H9 (cell line): Measurements from ENCODE around the gene CKMT2. TPM values are rescaled to one million over a fixed set of nuclear protein-coding genes. Genes with fewer than 3 reads are reported as not detected.
A peak's percentile ranks its signal among the peaks of the same experiment; 100 is the strongest.

Experiments
- DNase-seq: peaks from one replicate; pipeline ENCODE4 v3.0.0-alpha.2; 2017
- H2AFZ ChIP-seq: one replicate; pipeline ENCODE4 v1.6.1; 2013; ENCODE audit warnings: mild to moderate bottlenecking, low read length, control low read depth, moderate library complexity
- H2AK5ac ChIP-seq: 2 replicates; pipeline ENCODE4 v1.6.1; 2013; ENCODE audit warnings: low read length, control low read depth, mixed read lengths; ENCODE audit not compliant: insufficient read length
- H2BK120ac ChIP-seq: one replicate; pipeline ENCODE4 v1.6.1; 2013; ENCODE audit warnings: low read depth, mild to moderate bottlenecking, low read length, control low read depth, inconsistent platforms; ENCODE audit not compliant: poor library complexity, severe bottlenecking
- H2BK12ac ChIP-seq: 2 replicates; pipeline ENCODE4 v1.6.1; 2013; ENCODE audit warnings: low read length, control low read depth, mixed read lengths, low read depth; ENCODE audit not compliant: insufficient read length
- H2BK15ac ChIP-seq: 2 replicates; pipeline ENCODE4 v1.6.1; 2013; ENCODE audit warnings: low read depth, low read length, control low read depth
- H2BK20ac ChIP-seq: one replicate; pipeline ENCODE4 v1.6.1; 2013; ENCODE audit warnings: low read depth, mild to moderate bottlenecking, low read length, control low read depth, inconsistent platforms; ENCODE audit not compliant: poor library complexity, severe bottlenecking
- H2BK5ac ChIP-seq: 2 replicates; pipeline ENCODE4 v1.6.1; 2013; ENCODE audit warnings: low read length, control low read depth, mixed read lengths; ENCODE audit not compliant: insufficient read length
- H3K14ac ChIP-seq: 2 replicates; pipeline ENCODE4 v1.6.1; 2013; ENCODE audit warnings: low read length, control low read depth; ENCODE audit not compliant: insufficient read depth
- H3K18ac ChIP-seq: 2 replicates; pipeline ENCODE4 v1.6.1; 2013; ENCODE audit warnings: low read depth, mild to moderate bottlenecking, mixed read lengths, low read length, control low read depth; ENCODE audit not compliant: insufficient read length
- H3K23ac ChIP-seq: 2 replicates; pipeline ENCODE4 v1.6.1; 2013; ENCODE audit warnings: low read length, control low read depth, mixed read lengths, low read depth; ENCODE audit not compliant: insufficient read length
- H3K23me2 ChIP-seq: 2 replicates; pipeline ENCODE4 v1.6.1; 2013; ENCODE audit warnings: low read depth, mild to moderate bottlenecking, mixed read lengths, low read length, control low read depth; ENCODE audit not compliant: insufficient read length, poor library complexity, severe bottlenecking
- H3K27ac ChIP-seq: 2 replicates; pipeline ENCODE4 v1.5.1; 2013; ENCODE audit warnings: low read length, control low read depth, mixed read lengths, low read depth; ENCODE audit not compliant: insufficient read length
- H3K27me3 ChIP-seq: 2 replicates; pipeline ENCODE4 v1.6.1; 2013; ENCODE audit warnings: low read length, control low read depth, inconsistent platforms; ENCODE audit not compliant: insufficient read depth
- H3K4ac ChIP-seq: 2 replicates; pipeline ENCODE4 v1.6.1; 2013; ENCODE audit warnings: low read depth, mild to moderate bottlenecking, control low read depth, inconsistent platforms, low read length, moderate library complexity
- H3K4me1 ChIP-seq: 2 replicates; pipeline ENCODE4 v1.6.1; 2013; ENCODE audit warnings: low read length, control low read depth, inconsistent platforms; ENCODE audit not compliant: insufficient read depth
- H3K4me2 ChIP-seq: 2 replicates; pipeline ENCODE4 v1.6.1; 2013; ENCODE audit warnings: low read length, control low read depth, mixed read lengths; ENCODE audit not compliant: insufficient read length, insufficient read depth
- H3K56ac ChIP-seq: 2 replicates; pipeline ENCODE4 v1.6.1; 2013; ENCODE audit warnings: low read depth, mild to moderate bottlenecking, mixed read lengths, low read length, control low read depth; ENCODE audit not compliant: insufficient read length
- H3K79me1 ChIP-seq: 2 replicates; pipeline ENCODE4 v1.6.1; 2013; ENCODE audit warnings: low read depth, mild to moderate bottlenecking, moderate library complexity, low read length, control low read depth, inconsistent platforms; ENCODE audit not compliant: insufficient read depth, poor library complexity, severe bottlenecking
- H3K79me2 ChIP-seq: 2 replicates; pipeline ENCODE4 v1.6.1; 2013; ENCODE audit warnings: low read length, control low read depth, inconsistent platforms; ENCODE audit not compliant: insufficient read depth
- H3K9ac ChIP-seq: 2 replicates; pipeline ENCODE4 v1.6.1; 2013; ENCODE audit warnings: low read length, control low read depth, mixed read lengths; ENCODE audit not compliant: insufficient read length; ENCODE audit errors: extremely low read depth
- H3K9me3 ChIP-seq: one replicate; pipeline ENCODE4 v1.6.1; 2013; ENCODE audit warnings: low read depth, low read length, inconsistent platforms; ENCODE audit not compliant: control insufficient read depth
- H3T11ph ChIP-seq: one replicate; pipeline ENCODE4 v1.6.1; 2013; ENCODE audit warnings: mild to moderate bottlenecking, low read length, control low read depth, inconsistent platforms
- H4K20me1 ChIP-seq: one replicate; pipeline ENCODE4 v1.6.1; 2013; ENCODE audit not compliant: control insufficient read depth, insufficient read length, insufficient read depth
- H4K5ac ChIP-seq: 2 replicates; pipeline ENCODE4 v1.6.1; 2013; ENCODE audit warnings: low read depth, mild to moderate bottlenecking, mixed read lengths, low read length, control low read depth; ENCODE audit not compliant: insufficient read length
- H4K8ac ChIP-seq: replicated peaks from 2 replicates; pipeline ENCODE4 v1.6.1; 2013; ENCODE audit warnings: low read length, control low read depth, mixed read lengths, low read depth; ENCODE audit not compliant: insufficient read length
- H4K91ac ChIP-seq: 2 replicates; pipeline ENCODE4 v1.6.1; 2013; ENCODE audit warnings: low read depth, mild to moderate bottlenecking, moderate library complexity, mixed read lengths, low read length, control low read depth; ENCODE audit not compliant: insufficient read length
- H3K27ac Mint-ChIP-seq, 3 experiments: 2 replicates in 2 of 3; 3 replicates in 1 of 3; pipeline ENCODE4 v1.8.0; 2020 to 2021; ENCODE audit warnings: mixed read lengths in 3 of 3, mild to moderate bottlenecking in 1 of 3, moderate library complexity in 1 of 3
- H3K27me3 Mint-ChIP-seq: 2 replicates; pipeline ENCODE4 v1.8.0; 2021; ENCODE audit warnings: low read depth, mild to moderate bottlenecking, moderate library complexity, mixed read lengths
- H3K36me3 Mint-ChIP-seq, 3 experiments: 2 replicates in 2 of 3; 3 replicates in 1 of 3; pipeline ENCODE4 v1.8.0; 2020 to 2021; ENCODE audit warnings: low read depth in 3 of 3, mixed read lengths in 3 of 3; ENCODE audit not compliant: insufficient read depth in 1 of 3
- H3K4me1 Mint-ChIP-seq, 2 experiments: 2 replicates each; pipeline ENCODE4 v1.8.0; 2020; ENCODE audit warnings: mixed read lengths in 2 of 2
- H3K4me3 Mint-ChIP-seq, 2 experiments: 2 replicates in 1 of 2; 3 replicates in 1 of 2; pipeline ENCODE4 v1.8.0; 2020 to 2021; ENCODE audit warnings: mild to moderate bottlenecking in 2 of 2, mixed read lengths in 2 of 2, moderate library complexity in 1 of 2
- H3K9me3 Mint-ChIP-seq, 2 experiments: 2 replicates in 1 of 2; 3 replicates in 1 of 2; pipeline ENCODE4 v1.8.0; 2020; ENCODE audit warnings: mild to moderate bottlenecking in 2 of 2, mixed read lengths in 2 of 2, moderate library complexity in 1 of 2
- WGBS: extraction: QIAGEN DNeasy Blood & Tissue Kit; methylation state at CpG from one replicate; pipeline ENCODE4 v1.1.7; 2013; ENCODE audit warnings: missing lambda C conversion rate, low lambda C conversion rate, mixed read lengths; ENCODE audit not compliant: insufficient read length; ENCODE audit errors: extremely low coverage; 5-methylcytosine and 5-hydroxymethylcytosine counted together
- total RNA-seq: library from RNA; stranded (reverse); gene quantifications from 2 replicates; pipeline ENCODE4 v1.2.1, GENCODE V29; 2021
- TF ChIP-seq, protein P1 (sequence below): fragments of 200-600 bp; sonication (generic); conservative IDR thresholded peaks from 3 replicates; pipeline ENCODE4 v1.8.0; 2021; ENCODE audit warnings: antibody characterized with exemption, mild to moderate bottlenecking

Gene CKMT2
- total RNA-seq, 1 experiment from 2014 or later: 1.8 TPM

DNA sequence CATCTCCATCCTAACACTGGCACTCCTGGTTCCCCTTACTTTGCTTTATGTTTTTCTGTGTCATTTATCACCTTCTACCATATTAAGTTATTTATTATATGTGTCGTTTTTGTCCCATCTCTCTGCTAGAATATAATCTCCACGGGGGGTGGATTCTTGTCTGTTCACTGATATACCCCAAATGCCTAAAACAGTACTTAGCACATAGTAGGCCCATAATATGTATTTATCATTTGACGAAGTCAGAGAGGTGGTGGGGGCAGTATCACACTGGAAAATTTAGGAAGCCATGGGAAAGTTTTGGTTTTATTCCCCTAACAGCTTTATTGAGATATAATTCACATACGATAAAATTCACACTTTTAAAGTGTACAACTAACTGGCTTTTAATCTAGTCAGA is 82.7 kb downstream of the CKMT2 start:
- H3K36me3 Mint-ChIP-seq: peaks cover 0 to 22% (median 7%) of the 10 kb centered on the region in 3 experiments; a peak in 5 of 7 replicates
- no peak overlapping the region for H3K4me3 Mint-ChIP-seq
- no peak overlapping the region for H2AFZ ChIP-seq
- H3K27ac ChIP-seq: peak overlapping the region; percentile 27
- no peak overlapping the region for H2AK5ac ChIP-seq
- H3K9me3 ChIP-seq: no peaks in the 10 kb centered on the region
- H3K4ac ChIP-seq: no peak overlapping the region
- no peak overlapping the region for H3T11ph ChIP-seq
- no peak overlapping the region for H2BK120ac ChIP-seq
- no peaks in the 10 kb centered on the region for H3K9me3 Mint-ChIP-seq
- WGBS: no CpG with 5 or more reads among the region's 4 CpGs
- peaks cover 7 to 19% of the 10 kb centered on the region in 2 experiments; a peak in 3 of 4 replicates for H3K4me1 Mint-ChIP-seq
- H2BK12ac ChIP-seq: no peak overlapping the region
- no peak overlapping the region for H2BK20ac ChIP-seq
- H3K79me1 ChIP-seq: no peaks in the 10 kb centered on the region
- TF ChIP-seq, protein P1, sequence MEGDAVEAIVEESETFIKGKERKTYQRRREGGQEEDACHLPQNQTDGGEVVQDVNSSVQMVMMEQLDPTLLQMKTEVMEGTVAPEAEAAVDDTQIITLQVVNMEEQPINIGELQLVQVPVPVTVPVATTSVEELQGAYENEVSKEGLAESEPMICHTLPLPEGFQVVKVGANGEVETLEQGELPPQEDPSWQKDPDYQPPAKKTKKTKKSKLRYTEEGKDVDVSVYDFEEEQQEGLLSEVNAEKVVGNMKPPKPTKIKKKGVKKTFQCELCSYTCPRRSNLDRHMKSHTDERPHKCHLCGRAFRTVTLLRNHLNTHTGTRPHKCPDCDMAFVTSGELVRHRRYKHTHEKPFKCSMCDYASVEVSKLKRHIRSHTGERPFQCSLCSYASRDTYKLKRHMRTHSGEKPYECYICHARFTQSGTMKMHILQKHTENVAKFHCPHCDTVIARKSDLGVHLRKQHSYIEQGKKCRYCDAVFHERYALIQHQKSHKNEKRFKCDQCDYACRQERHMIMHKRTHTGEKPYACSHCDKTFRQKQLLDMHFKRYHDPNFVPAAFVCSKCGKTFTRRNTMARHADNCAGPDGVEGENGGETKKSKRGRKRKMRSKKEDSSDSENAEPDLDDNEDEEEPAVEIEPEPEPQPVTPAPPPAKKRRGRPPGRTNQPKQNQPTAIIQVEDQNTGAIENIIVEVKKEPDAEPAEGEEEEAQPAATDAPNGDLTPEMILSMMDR: no peak
- H4K91ac ChIP-seq: no peak overlapping the region
- H3K23ac ChIP-seq: no peak overlapping the region
- H3K27me3 ChIP-seq: no peaks in the 10 kb centered on the region
- H3K4me1 ChIP-seq: no peaks in the 10 kb centered on the region; the same call in 1 of the 2 replicates
- H3K27me3 Mint-ChIP-seq: no peaks in the 10 kb centered on the region
- DNase-seq: no peak
- no peaks in the 10 kb centered on the region for H4K20me1 ChIP-seq
- H3K4me2 ChIP-seq: no peak overlapping the region
- H3K9ac ChIP-seq: no peak overlapping the region
- no peak overlapping the region for H4K5ac ChIP-seq
- no peak overlapping the region for H3K14ac ChIP-seq
- H2BK5ac ChIP-seq: no peak overlapping the region
- peak overlapping the region in 2 of 3 experiments; percentile 33 to 88; a peak in 3 of 7 replicates for H3K27ac Mint-ChIP-seq
- H4K8ac ChIP-seq: no peak overlapping the region
- no peaks in the 10 kb centered on the region for H3K23me2 ChIP-seq
- H2BK15ac ChIP-seq: no peak overlapping the region
- no peaks in the 10 kb centered on the region for H3K79me2 ChIP-seq
- no peak overlapping the region for H3K56ac ChIP-seq
- H3K18ac ChIP-seq: no peak overlapping the region

Other genes starting within 250 kb of the CKMT2 start
- gene ZCCHC9, start 68.3 kb downstream of the CKMT2 start, total RNA-seq: 32.2 and 32.4 TPM in 2 replicates
- gene ACOT12, start 160.8 kb downstream of the CKMT2 start, total RNA-seq: not detected in 2 replicates